Transverse colon (tissue), 3 donors: ENCODE data around the gene CHST6.

Experiments used
- EP300 ChIP-seq: sonication (generic); formaldehyde crosslinking; IDR thresholded peaks from one replicate; pipeline ENCODE4 v1.6.1; 2017; ENCODE audit warnings: antibody characterized with exemption, low read depth
- POLR2A ChIP-seq: fragments of 450-650 bp; IDR thresholded peaks from one replicate; pipeline ENCODE4 v1.6.1; 2016; ENCODE audit warnings: antibody characterized with exemption, mild to moderate bottlenecking, moderate library complexity
- POLR2AphosphoS5 ChIP-seq, 3 donors: sonication (generic); formaldehyde crosslinking; IDR thresholded peaks; one replicate each; pipeline ENCODE4 v1.6.1; 2016; ENCODE audit warnings: antibody characterized with exemption in 3 of 3

DNA sequence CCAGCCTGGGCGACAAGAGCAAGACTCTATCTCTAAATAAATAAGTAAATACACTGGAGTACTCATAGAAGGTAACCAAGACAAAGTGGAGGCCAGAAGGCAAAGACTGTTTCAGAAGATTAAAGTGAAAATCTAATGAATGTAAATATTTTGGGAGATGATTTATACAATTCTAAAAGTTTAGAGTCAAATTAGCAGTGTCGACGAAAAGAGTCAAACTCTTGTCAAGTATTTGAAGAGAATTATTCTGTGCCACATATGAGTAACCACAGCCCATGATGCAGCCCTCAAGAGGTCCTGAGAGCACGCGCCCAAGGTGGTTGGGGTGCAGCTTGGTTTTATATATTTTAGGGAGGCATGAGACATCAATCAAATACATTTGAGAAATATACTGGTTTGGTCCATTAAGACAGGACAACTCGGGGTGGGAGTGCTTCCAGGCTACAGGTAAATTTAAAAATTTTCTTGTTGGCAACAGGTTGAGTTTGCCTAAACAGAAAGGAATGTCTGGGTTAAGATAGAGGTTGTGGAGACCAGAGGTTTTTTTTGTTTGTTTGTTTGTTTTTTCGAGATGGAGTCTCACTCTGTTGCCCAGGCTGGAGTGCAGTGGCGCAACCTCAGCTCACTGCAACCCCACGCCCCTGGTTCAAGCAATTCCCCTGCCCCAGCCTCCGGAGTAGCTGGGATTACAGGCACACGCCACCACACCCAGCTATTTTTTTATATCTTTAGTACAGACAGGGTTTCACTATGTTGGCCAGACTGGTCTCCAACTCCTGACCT, 65.4 kb downstream of the CHST6 start:
- no peak for TF ChIP-seq POLR2AphosphoS5 (IDR thresholded peaks at IDR 0.05)
- no peak for TF ChIP-seq POLR2A
- no peak for TF ChIP-seq EP300
